Renal cortical epithelial cell (primary cell): ENCODE results near the gene PLCXD1. TPM values are rescaled to one million over a fixed set of nuclear protein-coding genes. Genes with fewer than 3 reads are reported as not detected.

Experiments used
- DNase-seq: peaks from one replicate; pipeline ENCODE4 v3.0.0-alpha.2; 2011; ENCODE audit warnings: low read depth
- total RNA-seq: library from RNA; depleted of rRNA; stranded (reverse); fragments of >200 nt; gene quantifications from 2 replicates; pipeline ENCODE4 v1.2.3, GENCODE V29; 2014

Gene PLCXD1
- total RNA-seq, 1 donor from 2014 or later = 10.4 TPM

DNA sequence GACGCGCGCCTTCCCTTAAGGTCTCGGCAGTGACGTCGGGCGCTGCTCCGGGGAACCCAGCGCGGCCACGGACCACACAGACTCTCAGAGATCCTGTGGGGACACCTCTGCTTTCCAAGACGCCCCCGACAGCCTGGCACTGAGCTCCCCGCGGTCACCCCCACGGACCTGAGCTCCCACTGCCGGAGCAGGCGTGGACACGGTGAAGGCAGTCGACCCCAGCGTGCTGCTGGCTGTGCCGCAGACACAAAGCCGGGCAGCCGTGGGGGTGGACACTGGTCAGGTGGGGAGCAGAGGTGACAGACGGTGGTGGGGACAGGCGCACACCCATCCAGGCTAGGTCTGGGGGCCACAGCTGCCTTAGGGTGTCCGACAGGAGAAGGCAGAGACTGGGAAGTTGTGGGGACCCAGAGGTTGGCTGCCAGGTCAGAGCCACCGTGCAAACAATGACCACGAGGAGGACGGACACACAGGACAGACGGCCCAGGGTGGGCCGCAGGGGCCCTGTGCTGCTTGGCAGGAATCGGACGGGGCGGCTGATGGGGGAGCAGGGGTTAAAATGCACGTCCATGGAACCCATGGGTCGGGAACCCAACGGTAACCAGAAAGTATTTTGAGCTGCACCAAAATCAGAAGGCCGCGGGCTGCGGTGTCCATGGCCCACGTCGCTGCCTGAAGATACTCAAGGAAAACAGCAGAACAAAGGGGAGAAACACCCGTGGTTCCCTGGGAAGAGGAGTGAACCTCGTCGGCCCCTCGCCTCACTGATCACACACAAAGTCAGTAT lies 54.0 kb downstream of the PLCXD1 start:
- DNase-seq = no peak

DNA sequence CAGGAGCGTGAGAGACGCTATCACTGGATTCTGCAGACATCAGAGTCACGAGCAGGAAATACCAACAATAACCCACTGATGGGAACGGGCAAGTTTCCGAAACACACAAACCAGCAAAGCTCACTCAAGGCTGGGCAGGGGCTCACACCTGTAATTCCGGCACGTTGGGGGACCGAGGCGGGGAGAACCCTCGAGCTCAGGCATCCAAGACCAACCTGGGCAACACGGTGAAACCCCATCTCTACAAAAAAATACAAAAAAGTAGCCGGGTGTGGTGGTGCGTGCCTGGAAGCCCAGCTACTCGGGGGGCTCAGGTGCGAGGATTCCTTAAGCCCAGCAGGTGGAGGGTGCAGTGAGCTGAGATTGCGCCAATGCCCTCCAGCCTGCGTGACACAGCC lies 54.6 kb downstream of the PLCXD1 start:
- no peak for DNase-seq

DNA sequence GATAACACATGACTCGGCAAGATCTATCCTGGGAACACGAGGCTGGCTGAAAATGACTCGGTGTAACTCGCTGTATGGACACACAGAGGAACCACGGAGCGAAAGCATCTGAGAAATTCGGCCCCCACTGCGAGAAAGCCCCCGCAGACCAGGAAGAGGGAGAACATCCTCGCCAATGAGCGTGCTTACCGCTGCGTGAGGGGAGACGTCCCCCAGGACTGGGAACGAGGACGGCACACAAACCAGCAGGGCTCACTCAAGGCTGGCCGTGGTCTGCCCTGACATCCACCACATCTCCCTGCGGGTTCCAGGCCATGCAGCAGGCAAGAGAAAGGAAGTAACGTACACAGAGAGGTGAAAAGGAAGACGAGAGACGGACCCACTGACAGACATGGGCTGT lies 55.0 kb downstream of the PLCXD1 start:
- no peak for DNase-seq

DNA sequence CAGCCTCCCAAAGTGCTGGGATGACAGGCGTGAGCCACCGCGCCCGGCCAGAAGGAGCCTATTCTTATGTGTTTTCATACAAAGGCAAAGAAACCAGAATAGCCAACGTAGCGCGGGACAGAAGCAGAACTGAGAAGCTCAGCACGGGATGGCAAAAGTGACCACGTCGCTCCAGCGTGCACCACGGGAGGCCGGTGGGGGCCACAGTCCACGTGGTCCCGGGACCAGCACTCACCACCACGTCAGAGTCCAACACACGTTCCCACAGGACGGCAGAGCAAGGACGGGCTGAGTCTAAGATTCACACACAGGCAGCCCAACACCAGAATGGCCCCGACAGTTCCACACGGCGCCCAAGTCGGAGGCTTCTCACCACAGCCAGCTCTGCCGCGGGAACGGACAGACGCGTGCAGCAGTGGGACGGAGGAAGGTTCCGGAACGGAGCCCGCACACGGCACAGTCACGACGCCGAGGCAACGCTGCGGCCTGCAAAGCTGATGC lies 56.2 kb downstream of the PLCXD1 start:
- DNase-seq = no peak

DNA sequence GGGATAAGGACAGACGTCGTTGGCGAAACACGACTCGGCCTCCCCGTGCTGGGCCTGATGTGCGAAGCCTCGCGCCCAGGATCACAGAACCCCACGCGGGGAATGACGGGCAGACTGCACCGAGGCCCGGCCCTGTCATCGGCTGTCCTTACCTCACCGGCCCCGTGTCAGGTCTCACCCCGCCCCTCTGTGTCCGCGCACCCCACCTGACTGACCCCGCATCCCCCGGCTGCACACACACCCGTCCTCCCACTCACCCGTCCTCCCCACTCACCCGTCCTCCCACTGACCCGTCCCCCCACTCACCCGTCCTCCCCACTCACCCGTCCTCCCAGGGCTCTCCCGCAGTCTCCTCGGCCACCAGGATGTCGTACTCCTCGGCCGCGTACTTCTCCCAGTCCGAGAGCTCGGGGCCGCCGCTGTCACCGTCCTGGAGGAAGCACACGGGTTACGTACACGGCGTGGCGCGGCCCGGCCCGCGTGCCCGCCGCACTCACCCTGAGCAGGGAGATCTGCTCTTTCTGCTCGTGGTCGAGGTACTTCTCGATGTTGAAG lies 57.2 kb downstream of the PLCXD1 start:
- no peak for DNase-seq

DNA sequence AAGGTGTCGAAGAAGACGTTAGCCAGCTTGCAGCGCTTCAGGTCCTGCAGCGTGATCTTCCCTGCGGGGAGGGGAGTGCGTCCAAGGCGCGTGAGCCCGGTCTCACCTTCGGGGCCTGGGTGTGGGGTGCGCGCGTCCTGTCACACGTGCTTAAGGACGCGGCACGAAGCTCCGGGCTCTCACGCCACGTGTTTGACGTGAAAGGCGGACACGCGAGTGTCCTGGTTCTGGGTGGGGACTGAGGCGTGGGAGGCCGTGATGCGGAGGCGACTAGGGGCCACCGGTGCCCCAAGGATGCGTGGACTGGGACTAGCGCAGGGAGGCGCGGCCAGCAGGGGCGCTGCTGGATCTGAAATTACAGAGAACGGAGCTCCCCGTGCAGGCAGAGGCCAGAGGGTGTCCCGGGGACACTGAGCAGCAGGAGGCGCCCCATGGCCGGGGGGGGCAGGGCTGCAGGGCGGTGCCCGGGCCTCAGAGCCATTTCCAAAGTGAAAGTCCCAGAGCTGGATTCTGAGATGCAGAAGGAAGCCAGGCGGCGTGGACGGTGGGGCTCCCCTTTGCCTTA lies 57.7 kb downstream of the PLCXD1 start:
- DNase-seq = no peak

DNA sequence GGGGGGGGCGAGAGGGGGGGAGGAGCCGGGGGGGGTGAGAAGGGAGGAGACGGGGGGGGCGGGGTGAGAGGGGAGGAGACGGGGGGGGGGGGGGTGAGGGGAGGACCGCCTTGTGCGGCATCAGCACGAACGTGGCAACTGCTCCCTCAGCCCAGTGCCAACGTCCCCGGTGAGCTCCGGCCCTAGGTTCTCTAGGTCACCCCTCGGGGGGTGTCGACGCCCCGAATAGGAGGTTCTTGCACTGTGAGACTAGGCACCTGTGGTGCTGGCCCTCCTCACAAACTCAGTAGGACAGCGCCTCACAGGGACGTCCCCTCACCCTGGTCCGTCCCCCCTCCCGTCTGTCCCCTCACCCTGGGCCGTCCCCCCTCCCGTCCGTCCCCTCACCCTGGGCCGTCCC lies 58.9 kb downstream of the PLCXD1 start:
- no peak for DNase-seq

DNA sequence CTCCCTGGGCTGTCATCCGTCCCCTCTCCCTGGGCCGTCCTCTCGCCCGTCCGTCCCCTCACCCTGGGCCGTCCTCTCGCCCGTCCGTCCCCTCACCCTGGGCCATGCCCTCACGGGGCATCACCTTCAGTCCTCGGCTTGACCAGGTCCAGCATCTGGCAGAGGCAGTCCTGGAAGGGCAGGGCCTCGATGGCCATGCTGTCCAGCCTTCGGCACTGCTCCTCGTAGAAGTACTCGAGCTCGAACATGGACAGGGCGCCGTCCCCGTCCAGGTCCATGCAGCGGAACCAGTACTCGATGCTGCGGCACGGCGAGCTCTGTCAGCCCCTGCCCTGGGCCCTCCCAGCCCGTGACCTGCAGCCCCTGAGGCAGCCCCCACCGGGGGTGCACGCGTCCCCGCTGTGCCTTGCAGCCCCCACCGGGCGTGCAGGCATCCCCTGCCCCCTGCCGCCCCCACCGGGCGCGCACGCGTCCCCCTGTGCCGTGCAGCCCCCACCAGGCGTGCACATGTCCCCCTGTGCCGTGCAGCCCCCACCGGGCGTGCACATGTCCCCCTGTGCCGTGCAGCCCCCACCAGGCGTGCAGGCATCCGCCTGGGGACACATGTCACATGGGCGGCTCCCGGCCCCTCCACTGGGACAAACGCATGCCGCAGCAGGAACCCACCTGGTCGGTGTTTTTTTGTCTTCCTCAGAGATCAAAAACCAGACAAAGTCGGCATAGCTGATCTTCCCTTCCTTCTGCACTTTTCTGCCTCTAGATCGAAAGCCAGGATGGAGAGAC lies 59.7 kb downstream of the PLCXD1 start:
- DNase-seq = no peak

DNA sequence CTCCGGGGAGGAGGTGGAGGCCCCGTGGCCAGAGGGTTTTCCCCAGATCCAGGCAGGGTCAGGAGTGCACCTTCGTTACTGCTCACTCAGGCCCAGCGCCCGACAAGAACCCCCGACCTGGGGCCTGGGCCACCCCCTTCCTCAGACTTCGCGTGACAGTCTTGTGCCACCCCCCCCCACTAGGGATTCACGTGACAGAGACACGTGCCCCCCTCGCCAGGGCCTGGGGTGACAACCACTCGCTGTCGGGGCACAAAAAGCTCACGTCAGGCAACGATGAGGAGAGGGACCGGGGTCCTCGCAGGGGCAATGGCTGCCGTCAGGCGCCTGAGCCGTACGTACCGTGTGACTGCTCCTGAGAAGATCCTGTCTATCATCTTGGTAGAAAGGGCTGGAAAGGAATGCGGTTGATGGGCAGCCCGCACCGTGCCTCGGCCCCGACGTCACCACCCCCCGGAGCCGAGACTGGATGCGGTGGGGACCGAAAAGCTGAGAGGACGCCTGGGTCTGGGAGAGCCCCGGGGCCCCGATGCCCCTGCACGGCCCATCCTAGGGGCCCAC lies 60.4 kb downstream of the PLCXD1 start:
- DNase-seq = no peak

DNA sequence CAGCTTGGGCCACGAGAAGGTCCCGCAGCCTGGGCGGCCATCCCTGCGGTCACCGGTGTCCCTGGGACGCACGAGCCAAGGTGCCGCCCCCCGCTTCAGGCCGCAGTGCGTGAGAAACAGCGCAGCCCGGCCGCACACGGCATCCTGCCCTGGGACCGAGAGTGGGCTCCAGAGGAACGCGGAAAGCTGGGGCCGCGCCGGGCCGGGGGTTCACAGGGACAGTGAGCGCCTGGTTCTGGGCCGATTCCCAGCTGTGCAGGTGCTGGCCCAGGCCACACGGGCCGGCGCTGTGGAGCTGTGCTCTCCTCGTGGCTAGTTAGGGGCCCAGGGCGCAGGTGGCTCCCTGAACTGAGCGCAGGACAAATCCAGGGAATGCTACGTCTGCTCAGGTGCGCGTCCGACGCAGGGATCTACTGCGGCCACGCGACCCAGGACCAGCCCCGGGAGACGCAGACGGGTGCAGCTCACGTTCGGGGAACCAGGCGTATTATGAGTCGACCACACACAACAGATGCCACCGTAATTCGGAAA lies 63.3 kb downstream of the PLCXD1 start:
- DNase-seq = no peak

DNA sequence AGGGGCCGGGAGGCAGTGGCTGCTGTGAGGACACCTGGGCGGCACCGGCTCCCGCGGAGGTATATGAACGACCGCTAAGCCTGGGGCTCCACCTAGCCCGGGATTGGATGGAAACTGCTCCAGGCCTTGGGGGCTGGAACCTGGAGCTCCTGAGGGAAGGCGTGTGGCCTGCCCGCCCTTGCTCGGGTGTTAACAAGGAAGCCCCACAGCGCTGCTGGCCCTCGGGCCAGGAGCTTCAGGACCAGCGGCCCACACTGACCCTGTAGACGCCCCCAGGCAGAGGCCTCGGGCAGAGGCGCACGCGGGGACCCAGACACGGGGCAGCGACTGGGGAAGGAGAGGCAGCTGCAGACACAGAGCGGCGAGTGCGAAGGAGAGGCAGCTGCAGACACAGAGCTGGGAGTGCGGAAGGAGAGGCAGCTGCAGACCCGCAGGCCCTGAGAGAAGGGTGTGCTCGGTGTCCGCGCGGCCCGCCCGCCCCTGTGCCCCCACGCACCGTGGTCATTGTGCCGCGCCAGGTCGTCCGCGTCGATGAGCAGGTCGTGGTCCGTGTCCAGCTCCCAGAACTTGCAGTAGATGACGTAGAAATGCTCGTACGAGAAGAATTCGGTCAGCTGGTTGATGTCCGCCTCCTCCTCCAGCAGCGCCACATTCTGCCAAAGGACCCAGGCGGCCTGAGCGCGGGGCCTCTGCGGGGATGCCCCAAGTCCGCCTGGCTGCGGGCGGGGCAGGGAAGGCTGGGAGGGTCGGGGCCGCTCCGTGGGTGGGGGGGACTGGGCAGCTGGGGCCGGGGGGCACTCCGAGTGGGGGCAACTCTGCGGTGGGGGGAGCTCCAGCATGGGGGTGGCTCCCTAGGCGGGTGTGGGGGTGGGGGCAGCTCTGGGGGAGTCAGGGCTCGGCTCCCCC lies 64.1 kb downstream of the PLCXD1 start:
- DNase-seq = no peak

DNA sequence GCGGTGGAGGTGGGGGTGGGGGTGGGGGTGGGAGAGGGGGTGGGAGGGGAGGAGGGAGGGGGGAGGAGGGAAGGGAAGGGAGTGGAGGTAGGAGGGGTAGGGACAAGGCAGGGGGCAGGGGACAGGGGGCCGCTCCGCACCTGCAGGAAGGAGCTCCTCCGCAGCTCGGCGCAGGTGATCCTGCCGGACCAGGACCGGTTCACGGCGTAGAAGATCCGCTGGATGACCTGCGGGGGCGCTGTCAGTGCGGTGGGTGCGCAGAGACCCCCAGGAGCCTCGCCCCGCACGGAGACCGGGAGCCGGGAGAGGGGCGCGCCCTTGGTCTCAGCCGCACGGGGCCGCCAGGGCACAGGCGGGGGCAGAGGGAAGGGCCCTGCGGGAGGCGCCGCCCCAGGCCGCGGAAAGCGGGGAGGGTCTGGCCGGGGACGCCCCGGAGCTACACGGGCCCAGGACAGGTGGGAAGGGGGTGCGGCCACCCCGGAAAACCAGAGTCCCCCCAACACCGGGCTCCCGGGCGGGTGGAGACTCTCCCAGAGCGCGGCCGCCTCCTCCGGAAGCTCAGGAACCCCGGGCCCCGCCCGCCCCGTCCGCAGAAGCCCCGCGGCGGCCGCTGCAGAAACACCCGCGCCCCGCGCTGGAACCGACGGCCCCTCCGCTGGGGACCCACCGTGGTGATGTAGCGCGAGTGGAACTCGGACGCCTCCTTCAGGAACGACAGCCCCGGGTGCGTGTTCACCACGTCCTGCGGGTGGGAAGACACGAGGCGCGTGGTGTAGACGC lies 65.0 kb downstream of the PLCXD1 start:
- no peak for DNase-seq

DNA sequence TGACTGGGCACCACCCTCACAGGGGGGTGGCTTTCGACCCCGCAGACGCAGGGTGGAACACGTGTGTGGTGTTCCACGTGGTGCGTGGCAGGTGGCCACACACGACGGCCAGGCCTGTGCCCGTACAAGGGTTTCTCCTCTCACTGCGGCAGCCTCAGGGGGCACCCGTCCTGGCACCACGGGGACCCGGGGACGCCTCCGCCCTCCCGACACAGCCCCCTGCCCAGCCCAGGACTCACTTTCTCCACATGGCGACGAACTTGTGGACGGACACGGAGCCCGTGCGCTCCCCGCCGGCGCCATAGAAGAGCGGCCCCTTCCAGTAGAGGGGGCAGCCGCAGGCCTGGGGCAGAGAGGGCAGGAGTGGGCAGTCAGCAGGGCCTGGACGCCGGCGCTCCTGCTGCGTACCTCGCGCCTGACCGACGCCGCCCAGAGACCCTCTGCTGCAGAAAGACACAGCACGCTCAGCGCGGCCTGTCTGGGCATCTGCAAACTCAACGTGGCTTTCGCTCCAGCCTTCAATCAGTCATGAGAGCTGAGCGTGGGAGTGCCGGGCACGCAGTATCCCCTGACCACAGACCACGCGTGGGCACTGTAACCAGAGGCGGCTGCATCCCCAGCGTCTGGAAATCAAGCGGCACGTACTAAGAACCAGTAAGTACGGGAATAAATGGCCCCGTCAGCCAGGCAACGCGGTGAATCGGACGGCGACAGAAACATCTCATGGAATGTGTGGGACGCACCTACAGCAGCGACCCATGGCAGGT lies 66.4 kb downstream of the PLCXD1 start:
- DNase-seq = no peak

DNA sequence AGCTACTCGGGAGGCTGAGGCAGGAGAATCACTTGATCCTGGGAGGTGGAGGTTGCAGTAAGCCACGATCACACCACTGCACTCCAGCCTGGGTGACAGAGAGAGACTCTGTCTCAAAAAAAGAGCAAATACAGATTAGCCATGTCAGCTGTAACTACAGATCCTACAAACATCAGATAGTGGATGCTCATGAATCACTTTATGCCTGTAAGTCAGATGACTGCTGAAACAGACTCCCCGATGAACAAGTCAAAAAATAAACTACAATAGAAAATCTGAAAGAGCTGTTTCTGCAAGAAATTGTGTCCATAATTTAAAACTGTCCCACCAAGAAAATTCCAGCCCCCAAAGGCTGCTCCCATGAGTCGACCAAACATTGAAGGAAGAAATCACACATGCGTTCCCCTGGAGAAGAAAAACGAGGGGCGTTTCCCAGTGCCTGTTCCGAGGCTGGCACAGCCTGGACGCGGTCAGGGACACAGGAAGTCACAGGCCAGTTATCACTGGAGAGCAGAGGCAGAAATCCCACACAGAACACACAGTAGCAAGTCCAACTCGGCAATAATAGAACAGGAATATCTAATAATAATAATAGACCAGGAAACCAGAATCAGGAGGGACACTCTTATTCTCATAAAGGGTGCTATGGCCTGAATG lies 67.4 kb downstream of the PLCXD1 start:
- DNase-seq = no peak

DNA sequence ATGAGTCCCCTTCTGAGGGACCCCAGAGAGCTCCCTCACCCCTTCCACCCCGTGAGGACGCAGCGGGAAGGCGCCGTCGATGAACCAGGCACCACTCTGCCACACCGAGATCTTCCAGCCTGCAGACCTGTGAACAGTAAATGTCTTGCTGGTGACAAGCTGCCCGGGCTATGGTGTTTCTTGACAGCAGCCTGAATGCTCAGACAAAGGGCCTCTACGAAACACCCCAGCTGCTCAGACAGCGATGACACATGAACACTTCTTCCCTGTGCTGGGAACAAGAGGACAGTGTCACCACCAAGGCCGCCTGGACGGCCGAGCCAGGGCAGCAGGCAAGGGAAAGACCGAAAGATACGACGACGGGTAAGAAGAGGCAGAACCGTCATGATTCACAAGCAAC lies 68.0 kb downstream of the PLCXD1 start:
- no peak for DNase-seq

DNA sequence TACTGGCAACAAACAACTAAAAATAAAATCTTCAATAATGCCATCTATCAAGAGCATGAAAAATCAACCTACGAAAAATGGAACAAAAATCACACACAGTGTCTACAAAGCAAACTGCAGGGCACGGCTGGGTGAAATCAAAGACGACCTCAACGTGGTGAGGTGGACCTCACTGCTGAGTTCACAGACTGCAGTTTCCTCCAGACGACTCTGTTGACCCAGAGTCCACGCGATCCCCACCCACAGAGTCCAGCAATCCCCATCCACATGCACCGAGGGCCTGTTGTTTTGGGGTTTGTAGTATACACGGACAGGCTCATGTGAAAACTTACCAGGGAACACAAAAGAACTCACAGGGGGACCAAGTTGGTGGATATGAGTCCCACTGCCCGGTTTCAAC lies 68.5 kb downstream of the PLCXD1 start:
- DNase-seq = no peak

DNA sequence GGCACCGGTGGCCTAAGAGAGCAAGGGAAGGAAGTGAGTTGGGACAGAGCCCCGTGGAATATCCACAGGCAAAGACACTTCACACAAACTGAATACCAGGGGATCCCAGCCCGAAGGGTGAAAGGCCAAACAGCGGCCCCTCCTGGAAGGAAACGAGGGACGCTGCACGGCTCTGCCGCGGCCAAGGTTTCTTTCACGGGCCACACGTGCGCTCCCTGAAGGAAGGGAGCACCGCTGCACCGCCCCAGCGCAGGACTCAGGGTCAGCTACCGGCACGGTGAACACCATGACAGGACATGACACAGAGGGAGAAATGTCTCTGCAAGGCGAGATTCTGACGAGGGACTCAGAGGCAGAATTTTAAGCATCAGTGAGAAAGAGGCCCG lies 69.0 kb downstream of the PLCXD1 start:
- no peak for DNase-seq

DNA sequence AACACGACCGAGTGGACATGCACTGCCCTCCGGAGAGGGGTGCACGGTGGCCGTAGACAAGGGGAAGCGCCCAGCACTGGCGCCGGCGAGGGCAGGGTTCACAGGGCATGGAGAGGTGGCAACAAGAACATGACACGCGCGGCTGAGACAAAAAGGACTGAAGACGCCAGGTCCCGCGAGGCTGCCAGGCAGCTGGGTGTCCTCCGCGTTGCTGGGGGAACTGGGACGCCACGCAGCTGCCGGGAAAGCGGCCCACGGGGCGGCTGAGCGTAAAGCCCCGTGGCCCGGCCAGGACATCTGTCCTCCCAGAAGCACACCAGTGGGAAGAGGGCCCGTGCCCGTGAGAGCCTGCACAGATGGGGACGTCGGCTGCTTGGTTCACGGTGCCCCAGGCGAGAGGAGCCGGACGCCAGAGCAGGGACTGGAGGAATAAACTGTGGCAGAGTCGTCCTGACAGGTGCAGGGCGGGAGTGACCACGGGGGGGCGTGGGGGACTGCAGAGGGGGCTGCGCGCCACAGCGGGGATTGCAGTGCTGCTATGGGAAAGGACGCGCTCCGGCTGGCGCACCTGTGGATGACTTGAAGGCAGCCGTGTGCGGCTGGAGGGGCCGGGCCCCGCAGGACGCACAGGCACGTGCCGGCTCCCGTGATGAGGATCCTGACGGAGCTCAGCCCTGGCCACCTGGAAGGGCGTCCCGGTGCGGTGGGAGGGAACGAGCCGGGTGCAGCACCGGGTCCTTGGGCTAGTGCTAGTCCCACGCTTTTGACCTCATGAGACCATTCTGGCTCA lies 69.5 kb downstream of the PLCXD1 start:
- no peak for DNase-seq
